ENCODE results near the gene RCL1.

RCL1 gene

DNA sequence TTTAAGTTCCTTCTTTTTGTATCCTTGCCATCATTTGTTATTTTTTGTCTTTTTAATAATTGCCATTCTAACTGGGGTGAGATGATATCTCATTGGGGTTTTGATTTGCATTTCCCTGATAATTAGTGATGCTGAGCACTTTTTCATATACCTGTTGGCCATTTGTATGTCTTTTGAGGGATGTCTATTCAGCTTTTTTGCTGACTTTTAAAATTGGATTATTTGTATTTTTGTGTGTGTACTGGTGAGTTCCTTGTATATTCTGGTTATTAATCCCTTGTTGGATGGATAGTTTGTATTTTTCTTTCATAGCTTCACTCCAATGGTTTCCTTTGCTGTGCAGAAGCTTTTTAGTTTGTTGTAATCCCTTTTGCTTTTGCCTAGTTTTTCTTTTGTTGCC, 19.1 kb downstream of the RCL1 start:
- Histone ChIP-seq H3K36me3 (replicated peaks in 1 of 2; ENCODE audit: control insufficient read depth in 2 of 2, insufficient read depth in 2 of 2, low read length in 2 of 2) (no peaks in the 10 kb centered on the region), H4K8ac (ENCODE audit: low read depth, low read length) (no peak overlapping the region), H3K23ac (ENCODE audit: low read depth, low read length, poor library complexity) (no peak overlapping the region), H2BK15ac (ENCODE audit: low read length) (no peak overlapping the region), H3K18ac (ENCODE audit: low read length) (no peak overlapping the region), H2BK5ac (ENCODE audit: low read length) (no peak overlapping the region), H2BK12ac (ENCODE audit: low read length) (no peak overlapping the region), H2AK5ac (ENCODE audit: low read depth, low read length) (no peak overlapping the region), H3K27ac (replicated peaks; ENCODE audit: low read length) (no peak overlapping the region), H3K4me2 (ENCODE audit: insufficient read depth, low read length, poor library complexity, severe bottlenecking) (no peak overlapping the region), H3K79me1 (ENCODE audit: low read depth, low read length) (no peaks in the 10 kb centered on the region), H4K91ac (ENCODE audit: low read depth, low read length, poor library complexity) (no peak overlapping the region), H3K9me3 (replicated peaks in 1 of 2; ENCODE audit: control insufficient read depth in 2 of 2, insufficient read depth in 1 of 2, low read depth in 1 of 2, low read length in 2 of 2) (peaks cover 0 to 9% of the 10 kb centered on the region in 2 donors), H3K4me1 (ENCODE audit: control insufficient read depth in 2 of 2, insufficient read depth in 1 of 2, low read depth in 1 of 2, low read length in 2 of 2) (no peaks in the 10 kb centered on the region), H3K9ac (ENCODE audit: low read depth, low read length, poor library complexity) (no peak overlapping the region), H3K14ac (ENCODE audit: low read length) (no peak overlapping the region), H3K27me3 (ENCODE audit: control insufficient read depth in 3 of 3, insufficient read depth in 3 of 3, low read depth in 1 of 3, low read length in 3 of 3) (no peaks in the 10 kb centered on the region), H2BK120ac (ENCODE audit: low read depth, low read length) (no peak overlapping the region), H3K4me3 (ENCODE audit: low read length in 2 of 2) (no peak overlapping the region), H3K4ac (ENCODE audit: low read length) (no peak overlapping the region), H2AFZ (ENCODE audit: low read length) (no peak overlapping the region)
- no peak for DNase-seq (ENCODE audit: low spot score)

DNA sequence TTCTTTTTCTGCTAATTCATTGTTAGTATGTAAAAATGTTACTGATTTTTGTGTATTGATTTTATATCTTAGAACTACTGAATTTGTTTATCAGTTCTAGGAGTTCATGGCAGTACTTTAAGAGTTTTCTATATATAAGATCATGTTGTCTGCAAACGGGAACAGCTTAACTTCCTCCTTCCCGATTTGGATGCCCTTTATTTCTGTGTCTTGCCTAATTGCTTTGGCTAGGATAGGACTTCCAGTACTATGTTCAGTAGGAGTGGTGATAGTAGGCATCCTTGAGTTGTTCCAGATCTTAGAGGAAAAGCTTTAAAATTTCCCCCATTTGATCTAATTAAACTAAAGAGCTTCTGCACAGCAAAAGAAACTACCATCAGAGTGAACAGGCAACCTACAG, 20.1 kb downstream of the RCL1 start:
- Histone ChIP-seq H3K9ac (ENCODE audit: low read depth, low read length, poor library complexity) (no peak overlapping the region), H3K4ac (ENCODE audit: low read length) (no peak overlapping the region), H3K9me3 (replicated peaks in 1 of 2; ENCODE audit: control insufficient read depth in 2 of 2, insufficient read depth in 1 of 2, low read depth in 1 of 2, low read length in 2 of 2) (peaks cover 0 to 7% of the 10 kb centered on the region in 2 donors), H3K4me3 (ENCODE audit: low read length in 2 of 2) (no peak overlapping the region), H3K79me1 (ENCODE audit: low read depth, low read length) (no peaks in the 10 kb centered on the region), H2BK12ac (ENCODE audit: low read length) (no peak overlapping the region), H3K36me3 (replicated peaks in 1 of 2; ENCODE audit: control insufficient read depth in 2 of 2, insufficient read depth in 2 of 2, low read length in 2 of 2) (no peaks in the 10 kb centered on the region), H3K14ac (ENCODE audit: low read length) (no peak overlapping the region), H3K23ac (ENCODE audit: low read depth, low read length, poor library complexity) (no peak overlapping the region), H2BK120ac (ENCODE audit: low read depth, low read length) (no peak overlapping the region), H2BK15ac (ENCODE audit: low read length) (no peak overlapping the region), H3K27me3 (ENCODE audit: control insufficient read depth in 3 of 3, insufficient read depth in 3 of 3, low read depth in 1 of 3, low read length in 3 of 3) (no peaks in the 10 kb centered on the region), H3K4me1 (ENCODE audit: control insufficient read depth in 2 of 2, insufficient read depth in 1 of 2, low read depth in 1 of 2, low read length in 2 of 2) (no peaks in the 10 kb centered on the region), H3K18ac (ENCODE audit: low read length) (no peak overlapping the region), H4K91ac (ENCODE audit: low read depth, low read length, poor library complexity) (no peak overlapping the region), H2AK5ac (ENCODE audit: low read depth, low read length) (no peak overlapping the region), H2AFZ (ENCODE audit: low read length) (no peak overlapping the region), H3K4me2 (ENCODE audit: insufficient read depth, low read length, poor library complexity, severe bottlenecking) (no peak overlapping the region), H3K27ac (replicated peaks; ENCODE audit: low read length) (no peak overlapping the region), H2BK5ac (ENCODE audit: low read length) (no peak overlapping the region), H4K8ac (ENCODE audit: low read depth, low read length) (no peak overlapping the region)
- WGBS, 2 donors (ENCODE audit: extremely low coverage in 2 of 2, insufficient read length in 2 of 2, insufficient replicate concordance in 1 of 2) = no CpG with 5 or more reads among the region's 2 CpGs
- no peak for DNase-seq (ENCODE audit: low spot score)

DNA sequence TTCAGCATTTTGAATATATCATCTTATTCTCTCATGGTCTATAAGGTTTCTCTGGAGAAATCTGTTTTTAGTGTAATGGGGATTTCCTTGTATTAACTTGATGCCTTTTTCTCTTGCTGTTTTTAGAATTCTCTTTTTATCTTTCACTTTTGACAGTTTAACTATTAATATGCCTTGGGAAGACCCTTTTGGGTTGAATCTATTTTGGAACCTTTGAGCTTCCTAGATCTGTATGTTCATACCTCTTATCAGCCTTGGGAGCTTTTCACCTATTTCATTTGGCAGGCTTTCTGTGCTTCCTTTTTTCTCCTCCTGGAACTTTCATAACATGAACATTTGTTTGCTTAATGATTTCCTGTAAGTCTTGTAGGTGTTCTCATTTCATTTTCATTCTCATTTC, 22.2 kb downstream of the RCL1 start:
- Histone ChIP-seq H2BK12ac (ENCODE audit: low read length) (no peak overlapping the region), H3K4me2 (ENCODE audit: insufficient read depth, low read length, poor library complexity, severe bottlenecking) (no peak overlapping the region), H4K8ac (ENCODE audit: low read depth, low read length) (no peak overlapping the region), H3K27me3 (ENCODE audit: control insufficient read depth in 3 of 3, insufficient read depth in 3 of 3, low read depth in 1 of 3, low read length in 3 of 3) (no peaks in the 10 kb centered on the region), H2BK120ac (ENCODE audit: low read depth, low read length) (no peak overlapping the region), H3K9me3 (replicated peaks in 1 of 2; ENCODE audit: control insufficient read depth in 2 of 2, insufficient read depth in 1 of 2, low read depth in 1 of 2, low read length in 2 of 2) (peaks cover 2 to 7% of the 10 kb centered on the region in 2 donors), H3K23ac (ENCODE audit: low read depth, low read length, poor library complexity) (no peak overlapping the region), H3K9ac (ENCODE audit: low read depth, low read length, poor library complexity) (no peak overlapping the region), H2AFZ (ENCODE audit: low read length) (no peak overlapping the region), H3K14ac (ENCODE audit: low read length) (no peak overlapping the region), H3K4ac (ENCODE audit: low read length) (no peak overlapping the region), H3K18ac (ENCODE audit: low read length) (no peak overlapping the region), H3K4me1 (ENCODE audit: control insufficient read depth in 2 of 2, insufficient read depth in 1 of 2, low read depth in 1 of 2, low read length in 2 of 2) (no peaks in the 10 kb centered on the region), H2AK5ac (ENCODE audit: low read depth, low read length) (no peak overlapping the region), H3K27ac (replicated peaks; ENCODE audit: low read length) (no peak overlapping the region), H2BK5ac (ENCODE audit: low read length) (no peak overlapping the region), H3K79me1 (ENCODE audit: low read depth, low read length) (no peaks in the 10 kb centered on the region), H3K36me3 (replicated peaks in 1 of 2; ENCODE audit: control insufficient read depth in 2 of 2, insufficient read depth in 2 of 2, low read length in 2 of 2) (no peaks in the 10 kb centered on the region), H2BK15ac (ENCODE audit: low read length) (no peak overlapping the region), H3K4me3 (ENCODE audit: low read length in 2 of 2) (no peak overlapping the region), H4K91ac (ENCODE audit: low read depth, low read length, poor library complexity) (no peak overlapping the region)
- no peak for DNase-seq (ENCODE audit: low spot score)

DNA sequence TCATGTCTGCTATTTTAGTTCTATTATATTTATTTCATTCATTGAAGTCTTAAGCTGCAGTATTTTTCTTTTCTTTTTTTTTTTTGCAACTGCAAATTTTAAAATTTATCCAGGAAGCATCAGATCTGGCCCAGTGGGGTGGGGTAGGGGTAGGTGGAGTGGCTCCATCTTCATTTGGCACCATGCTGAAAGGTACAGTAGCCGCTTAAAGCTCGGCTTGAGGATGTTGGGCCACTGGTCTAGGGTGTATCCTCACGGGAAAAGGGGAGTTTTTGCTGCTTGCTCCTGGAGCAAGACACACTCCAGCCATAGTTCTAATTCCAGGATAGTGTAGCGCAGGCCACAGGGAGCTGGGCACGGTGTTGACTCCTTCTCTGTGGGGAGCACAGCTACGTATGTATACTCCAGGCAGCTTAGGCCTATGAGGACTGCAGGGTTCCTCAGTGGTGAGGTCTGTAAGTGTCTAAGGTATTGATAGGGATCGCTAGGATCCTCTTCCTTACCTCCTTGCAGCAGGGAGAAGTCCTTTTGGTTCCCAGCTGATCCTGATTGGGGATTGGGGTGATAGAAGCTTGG, 22.7 kb downstream of the RCL1 start:
- no peaks in the 10 kb centered on the region for H3K36me3 ChIP-seq (replicated peaks in 1 of 2; ENCODE audit: control insufficient read depth in 2 of 2, insufficient read depth in 2 of 2, low read length in 2 of 2)
- no peak overlapping the region for H4K91ac ChIP-seq (ENCODE audit: low read depth, low read length, poor library complexity)
- H3K14ac ChIP-seq (ENCODE audit: low read length) = no peak overlapping the region
- peaks cover 2 to 7% of the 10 kb centered on the region in 2 donors for H3K9me3 ChIP-seq (replicated peaks in 1 of 2; ENCODE audit: control insufficient read depth in 2 of 2, insufficient read depth in 1 of 2, low read depth in 1 of 2, low read length in 2 of 2)
- H2BK120ac ChIP-seq (ENCODE audit: low read depth, low read length) = no peak overlapping the region
- no peak overlapping the region for H3K23ac ChIP-seq (ENCODE audit: low read depth, low read length, poor library complexity)
- no peak overlapping the region for H3K4ac ChIP-seq (ENCODE audit: low read length)
- H3K18ac ChIP-seq (ENCODE audit: low read length) = no peak overlapping the region
- no peaks in the 10 kb centered on the region for H3K4me1 ChIP-seq (ENCODE audit: control insufficient read depth in 2 of 2, insufficient read depth in 1 of 2, low read depth in 1 of 2, low read length in 2 of 2)
- no peaks in the 10 kb centered on the region for H3K27me3 ChIP-seq (ENCODE audit: control insufficient read depth in 3 of 3, insufficient read depth in 3 of 3, low read depth in 1 of 3, low read length in 3 of 3)
- no peak overlapping the region for H3K4me2 ChIP-seq (ENCODE audit: insufficient read depth, low read length, poor library complexity, severe bottlenecking)
- H2BK5ac ChIP-seq (ENCODE audit: low read length) = no peak overlapping the region
- H3K27ac ChIP-seq (replicated peaks; ENCODE audit: low read length) = no peak overlapping the region
- WGBS, 2 donors (ENCODE audit: extremely low coverage in 2 of 2, insufficient read length in 2 of 2, insufficient replicate concordance in 1 of 2) = no CpG with 5 or more reads among the region's 7 CpGs
- no peak overlapping the region for H4K8ac ChIP-seq (ENCODE audit: low read depth, low read length)
- no peak overlapping the region for H2BK12ac ChIP-seq (ENCODE audit: low read length)
- H3K4me3 ChIP-seq (ENCODE audit: low read length in 2 of 2) = no peak overlapping the region
- no peak overlapping the region for H3K9ac ChIP-seq (ENCODE audit: low read depth, low read length, poor library complexity)
- no peak overlapping the region for H2AFZ ChIP-seq (ENCODE audit: low read length)
- DNase-seq (ENCODE audit: low spot score) = no peak
- H3K79me1 ChIP-seq (ENCODE audit: low read depth, low read length) = no peaks in the 10 kb centered on the region
- no peak overlapping the region for H2AK5ac ChIP-seq (ENCODE audit: low read depth, low read length)
- no peak overlapping the region for H2BK15ac ChIP-seq (ENCODE audit: low read length)

Data from neuronal stem cell (in vitro differentiated cells).